Measurements from ENCODE around the gene FUCA1.

DNA sequence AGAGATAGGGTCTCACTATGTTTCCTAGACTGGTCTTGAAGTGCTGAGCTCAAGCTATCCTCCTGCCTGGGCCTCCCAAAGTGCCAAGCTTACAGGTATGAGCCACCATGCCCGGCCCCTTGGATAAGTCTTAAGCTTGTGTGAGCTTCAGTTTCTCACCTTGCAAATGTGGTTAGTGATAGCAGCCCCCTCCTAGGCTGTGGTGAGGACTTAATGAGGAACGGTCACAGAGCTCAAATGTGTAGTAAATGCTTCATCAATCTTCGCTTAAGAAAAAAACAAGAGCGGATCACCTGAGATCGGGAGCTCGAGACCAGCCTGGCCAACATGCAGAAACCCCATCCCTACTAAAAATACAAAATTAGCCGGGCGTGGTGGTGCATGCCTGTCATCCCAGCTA lies 42.1 kb upstream of the FUCA1 start:
- TF ChIP-seq POLR2AphosphoS5 (IDR thresholded peaks at IDR 0.05; ENCODE audit: low read depth) (no peak), REST (IDR thresholded peaks at IDR 0.05; ENCODE audit: insufficient replicate concordance, low read depth) (no peak)
- TF ChIP-seq, protein P1, sequence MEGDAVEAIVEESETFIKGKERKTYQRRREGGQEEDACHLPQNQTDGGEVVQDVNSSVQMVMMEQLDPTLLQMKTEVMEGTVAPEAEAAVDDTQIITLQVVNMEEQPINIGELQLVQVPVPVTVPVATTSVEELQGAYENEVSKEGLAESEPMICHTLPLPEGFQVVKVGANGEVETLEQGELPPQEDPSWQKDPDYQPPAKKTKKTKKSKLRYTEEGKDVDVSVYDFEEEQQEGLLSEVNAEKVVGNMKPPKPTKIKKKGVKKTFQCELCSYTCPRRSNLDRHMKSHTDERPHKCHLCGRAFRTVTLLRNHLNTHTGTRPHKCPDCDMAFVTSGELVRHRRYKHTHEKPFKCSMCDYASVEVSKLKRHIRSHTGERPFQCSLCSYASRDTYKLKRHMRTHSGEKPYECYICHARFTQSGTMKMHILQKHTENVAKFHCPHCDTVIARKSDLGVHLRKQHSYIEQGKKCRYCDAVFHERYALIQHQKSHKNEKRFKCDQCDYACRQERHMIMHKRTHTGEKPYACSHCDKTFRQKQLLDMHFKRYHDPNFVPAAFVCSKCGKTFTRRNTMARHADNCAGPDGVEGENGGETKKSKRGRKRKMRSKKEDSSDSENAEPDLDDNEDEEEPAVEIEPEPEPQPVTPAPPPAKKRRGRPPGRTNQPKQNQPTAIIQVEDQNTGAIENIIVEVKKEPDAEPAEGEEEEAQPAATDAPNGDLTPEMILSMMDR (IDR thresholded peaks at IDR 0.05; ENCODE audit: insufficient read depth, low read length), result no peak
